Measurements from ENCODE around the gene JAM2. TPM values are rescaled to one million over a fixed set of nuclear protein-coding genes. Genes with fewer than 3 reads are reported as not detected.
A peak's percentile ranks its signal among the peaks of the same experiment; 100 is the strongest.

The JAM2 gene
- total RNA-seq, 1 experiment from 2014 or later: not detected

GRCh38 chr21:25607151-25608043 is 31.7 kb upstream of the JAM2 start, which contains the start of gene MRPL39:
TSS of gene MRPL39 (minus strand) at chr21:25607481. CDS start at chr21:25607475, 6 bp downstream.
- POLR2A ChIA-PET (ENCODE audit: unreplicated experiment): no interaction called here
- intact Hi-C loops (cut with micrococcal nuclease; ENCODE audit: unreplicated experiment): loop anchor here (1.0 to 10.0 kb wide), 7 partner anchors 101 to 1239 kb away; partner anchors contain the start of genes APP, ATP5PF and GABPA
- Histone ChIP-seq H4K20me1 (ENCODE audit: insufficient read depth) (no peaks in the 10 kb centered on the region), H3K4me3 (peak within 1 kb of the TSS; percentile 83), H3K79me2 (ENCODE audit: low read depth) (peaks cover 10% of the 10 kb centered on the region), H3K4me2 (peak within 1 kb of the TSS; percentile 87), H3F3A (ENCODE audit: insufficient read depth, low read depth) (no peaks in the 10 kb centered on the region), H3K9me3 (ENCODE audit: insufficient read depth, low read depth) (no peaks in the 10 kb centered on the region), H3K4me1 (replicated peaks; ENCODE audit: insufficient read depth) (no peaks in the 10 kb centered on the region), H2AFZ (peak within 1 kb of the TSS; percentile 96), H3K9me2 (ENCODE audit: insufficient read depth) (no peaks in the 10 kb centered on the region), H3K36me3 (ENCODE audit: low read depth) (no peaks in the 10 kb centered on the region), H3K27me3 (ENCODE audit: insufficient read depth, low read depth) (no peaks in the 10 kb centered on the region), H3K27ac (0 out of 2 replicates have a peak within 1 kb of the TSS, but pooled peaks have one; percentile 44)
- peak; percentile 75 to 76 for DNase-seq
- peak; percentile 50; the same call in 1 of the 2 replicates for TF ChIP-seq CTCF (conservative IDR thresholded peaks at IDR 0.05)
- TF ChIP-seq EZH2 (IDR thresholded peaks at IDR 0.05; ENCODE audit: low read depth): no peak
- CTCF ChIA-PET: interaction anchor here (0.5 kb wide), 1 partner anchor 1075 kb away, joined by 3 read pairs; no protein-coding TSS in a partner anchor
- BruUV-seq (replicated peaks): no TSS peak

GRCh38 chr21:25608044-25608737 is 30.9 kb upstream of the JAM2 start:
- H3K27ac ChIP-seq: no peak overlapping the region
- no peaks in the 10 kb centered on the region for H3K36me3 ChIP-seq (ENCODE audit: low read depth)
- no TSS peak for BruUV-seq (replicated peaks)
- TF ChIP-seq CTCF (conservative IDR thresholded peaks at IDR 0.05) (peak; percentile 81), EZH2 (IDR thresholded peaks at IDR 0.05; ENCODE audit: low read depth) (no peak)
- H2AFZ ChIP-seq: peak overlapping the region; percentile 96
- H3K9me3 ChIP-seq (ENCODE audit: insufficient read depth, low read depth): no peaks in the 10 kb centered on the region
- H3K4me2 ChIP-seq: peak overlapping the region; percentile 87
- no peaks in the 10 kb centered on the region for H3F3A ChIP-seq (ENCODE audit: insufficient read depth, low read depth)
- intact Hi-C loops (cut with micrococcal nuclease; ENCODE audit: unreplicated experiment): loop anchor here (1.0 to 10.0 kb wide), 7 partner anchors 100 to 1239 kb away; partner anchors contain the start of genes APP, ATP5PF and GABPA
- no peaks in the 10 kb centered on the region for H3K9me2 ChIP-seq (ENCODE audit: insufficient read depth)
- H4K20me1 ChIP-seq (ENCODE audit: insufficient read depth): no peaks in the 10 kb centered on the region
- CTCF ChIA-PET: interaction anchor here (0.5 kb wide), 1 partner anchor 1074 kb away, joined by 3 read pairs; no protein-coding TSS in a partner anchor
- no peaks in the 10 kb centered on the region for H3K4me1 ChIP-seq (replicated peaks; ENCODE audit: insufficient read depth)
- DNase-seq: peak; percentile 57 to 58
- H3K27me3 ChIP-seq (ENCODE audit: insufficient read depth, low read depth): no peaks in the 10 kb centered on the region
- H3K79me2 ChIP-seq (ENCODE audit: low read depth): peaks cover 10% of the 10 kb centered on the region
- POLR2A ChIA-PET (ENCODE audit: unreplicated experiment): no interaction called here
- H3K4me3 ChIP-seq: peak overlapping the region; percentile 83

- Histone ChIP-seq H3K27ac (no peak overlapping the region), H2AFZ (no peak overlapping the region), H4K20me1 (ENCODE audit: insufficient read depth) (no peaks in the 10 kb centered on the region), H3K4me2 (no peak overlapping the region), H3K4me1 (replicated peaks; ENCODE audit: insufficient read depth) (no peaks in the 10 kb centered on the region), H3K36me3 (ENCODE audit: low read depth) (no peaks in the 10 kb centered on the region), H3F3A (ENCODE audit: insufficient read depth, low read depth) (no peaks in the 10 kb centered on the region), H3K4me3 (no peak overlapping the region), H3K27me3 (ENCODE audit: insufficient read depth, low read depth) (no peaks in the 10 kb centered on the region), H3K9me3 (ENCODE audit: insufficient read depth, low read depth) (no peaks in the 10 kb centered on the region), H3K79me2 (ENCODE audit: low read depth) (no peaks in the 10 kb centered on the region), H3K9me2 (ENCODE audit: insufficient read depth) (no peaks in the 10 kb centered on the region)
- BruUV-seq (replicated peaks): no TSS peak
- POLR2A ChIA-PET (ENCODE audit: unreplicated experiment): no interaction called here
- TF ChIP-seq EZH2 (IDR thresholded peaks at IDR 0.05; ENCODE audit: low read depth) (no peak), CTCF (conservative IDR thresholded peaks at IDR 0.05) (no peak)
- CTCF ChIA-PET: no interaction called here
- intact Hi-C loops (cut with micrococcal nuclease; ENCODE audit: unreplicated experiment): no loop called here
- no peak for DNase-seq
Observed at GRCh38 chr21:25614441-25614840, 24.6 kb upstream of the JAM2 start.
